ENCODE data around the gene TOMM40. TPM values are rescaled to one million over a fixed set of nuclear protein-coding genes. Genes with fewer than 3 reads are reported as not detected.

TOMM40 gene
- total and polyA plus RNA-seq, 9 donors, result 11.1 to 63.9 (median 39.9) TPM

GRCh38 chr19:44948763-44949374 is 57.8 kb downstream of the TOMM40 start:
- intact Hi-C loops (cut with DNase I), result loop anchor here in 1 of 4 donors (2.0 kb wide), 1 partner anchor 44 kb away; the partner anchor contains the start of gene APOE
- WGBS, 3 donors, result 85 to 91% (median 90%) methylated on average over 4 to 5 of the region's 5 CpGs

GRCh38 chr19:44949550-44949949 is 58.5 kb downstream of the TOMM40 start:
- no peak for TF ChIP-seq EP300 (IDR thresholded peaks at IDR 0.05)
- TF ChIP-seq CTCF (IDR thresholded peaks at IDR 0.05), result no peak
- TF ChIP-seq POLR2A (IDR thresholded peaks at IDR 0.05), result no peak
- no peak for DNase-seq
- H3K9me3 ChIP-seq, result no peaks in the 10 kb centered on the region
- no peaks in the 10 kb centered on the region for H3K27me3 ChIP-seq
- H3K27ac ChIP-seq, result no peak overlapping the region
- 77 to 81% (median 80%) methylated on average over 9 of the region's 9 CpGs for WGBS, 3 donors
- intact Hi-C loops (cut with DNase I), result loop anchor here in 1 of 4 donors (2.0 kb wide), 1 partner anchor 45 kb away; the partner anchor contains the start of gene APOE
- peaks cover 2% of the 10 kb centered on the region for H3K4me1 ChIP-seq (ENCODE audit: insufficient read depth)
- no peak overlapping the region for H3K4me3 ChIP-seq
- no peaks in the 10 kb centered on the region for H3K36me3 ChIP-seq

More at GRCh38 chr19:44948763-44949374, 57.8 kb downstream of the TOMM40 start:
- peaks cover 2% of the 10 kb centered on the region for H3K4me1 ChIP-seq (ENCODE audit: insufficient read depth)
- no peak overlapping the region for H3K27ac ChIP-seq
- H3K4me3 ChIP-seq, result no peak overlapping the region
- H3K27me3 ChIP-seq, result no peaks in the 10 kb centered on the region
- H3K9me3 ChIP-seq, result no peaks in the 10 kb centered on the region
- no peak for TF ChIP-seq EP300 (IDR thresholded peaks at IDR 0.05)
- no peaks in the 10 kb centered on the region for H3K36me3 ChIP-seq
- DNase-seq, result no peak

GRCh38 chr19:44951179-44952159 is 60.4 kb downstream of the TOMM40 start:
- DNase-seq, result peak; percentile 55 to 74 (median 62)
- Histone ChIP-seq H3K4me1 (ENCODE audit: insufficient read depth) (peaks cover 9% of the 10 kb centered on the region), H3K4me3 (no peak overlapping the region), H3K9me3 (no peaks in the 10 kb centered on the region), H3K27me3 (no peaks in the 10 kb centered on the region), H3K27ac (peak overlapping the region; percentile 0 to 2), H3K36me3 (no peaks in the 10 kb centered on the region)
- no peak for TF ChIP-seq POLR2A (IDR thresholded peaks at IDR 0.05)
- TF ChIP-seq CTCF (IDR thresholded peaks at IDR 0.05), result peak; percentile 73 to 82 (median 78)
- intact Hi-C loops (cut with DNase I), result loop anchor here in 3 of 4 donors (2.0 to 5.0 kb wide), 2 partner anchors 47 to 49 kb away; partner anchors contain the start of gene APOE (in 1 of the 3)
- 32 to 42% (median 35%) methylated on average over 12 to 13 of the region's 13 CpGs for WGBS, 3 donors

Other genes with a start within 250 kb of the TOMM40 start
- 10 to 100 TPM; 18.8 to 26.6 (median 22.5) TPM for gene PVR, start 247.3 kb upstream of the TOMM40 start, total RNA-seq
- gene PVR, start 247.3 kb upstream of the TOMM40 start, polyA plus RNA-seq, result 10 to 100 TPM; 14.0 to 33.9 TPM
- 10 to 100 TPM in 1 of 7 donors, 1 to 10 TPM in 6; 2.6 to 10.0 (median 5.4) TPM for gene CEACAM19, start 219.8 kb upstream of the TOMM40 start, total RNA-seq
- gene CEACAM19, start 219.8 kb upstream of the TOMM40 start, polyA plus RNA-seq, result 1 to 10 TPM; 2.2 to 5.1 TPM
- not detected for gene CEACAM16, start 192.1 kb upstream of the TOMM40 start, total RNA-seq
- gene CEACAM16, start 192.1 kb upstream of the TOMM40 start, polyA plus RNA-seq, result not detected
- gene BCL3, start 142.5 kb upstream of the TOMM40 start, total RNA-seq, result 100 to 1,000 TPM in 2 of 7 donors, 10 to 100 TPM in 5; 17.8 to 141 (median 50.7) TPM
- gene BCL3, start 142.5 kb upstream of the TOMM40 start, polyA plus RNA-seq, result 10 to 100 TPM in 1 of 2 donors, 1 to 10 TPM in 1; 3.2 to 43.4 TPM
- gene CBLC, start 113.4 kb upstream of the TOMM40 start, total RNA-seq, result 10 to 100 TPM in 1 of 7 donors, 1 to 10 TPM in 3, under 1 TPM in 1, not detected in 2; 0.46 to 10.3 (median 2.2) TPM
- gene CBLC, start 113.4 kb upstream of the TOMM40 start, polyA plus RNA-seq, result under 1 TPM in 1 of 2 donors, not detected in 1; 0.08 TPM
- 100 to 1,000 TPM in 2 of 7 donors, 10 to 100 TPM in 5; 18.4 to 419 (median 87.0) TPM for gene BCAM, start 82.2 kb upstream of the TOMM40 start, total RNA-seq
- gene BCAM, start 82.2 kb upstream of the TOMM40 start, polyA plus RNA-seq, result 10 to 100 TPM in 1 of 2 donors, 1 to 10 TPM in 1; 9.7 to 62.0 TPM
- gene NECTIN2, start 45.0 kb upstream of the TOMM40 start, total RNA-seq, result 100 to 1,000 TPM in 1 of 7 donors, 10 to 100 TPM in 6; 37.8 to 185 (median 71.8) TPM
- 10 to 100 TPM; 40.3 to 76.3 TPM for gene NECTIN2, start 45.0 kb upstream of the TOMM40 start, polyA plus RNA-seq
- 100 to 1,000 TPM; 138 to 799 (median 455) TPM for gene APOE, start 14.5 kb downstream of the TOMM40 start, total RNA-seq
- gene APOE, start 14.5 kb downstream of the TOMM40 start, polyA plus RNA-seq, result 100 to 1,000 TPM; 124 to 934 TPM
- 100 to 1,000 TPM in 1 of 7 donors, 10 to 100 TPM in 6; 14.4 to 104 (median 45.0) TPM for gene APOC1, start 23.4 kb downstream of the TOMM40 start, total RNA-seq
- 100 to 1,000 TPM in 1 of 2 donors, 10 to 100 TPM in 1; 96.5 to 625 TPM for gene APOC1, start 23.4 kb downstream of the TOMM40 start, polyA plus RNA-seq
- gene APOC4, start 51.0 kb downstream of the TOMM40 start, total RNA-seq, result under 1 TPM in 1 of 7 donors, not detected in 6; 0.57 TPM
- not detected for gene APOC4, start 51.0 kb downstream of the TOMM40 start, polyA plus RNA-seq
- gene APOC2, start 54.8 kb downstream of the TOMM40 start, total RNA-seq, result 1 to 10 TPM in 2 of 7 donors, under 1 TPM in 1, not detected in 4; 0.32 to 1.6 (median 1.1) TPM
- gene APOC2, start 54.8 kb downstream of the TOMM40 start, polyA plus RNA-seq, result 1 to 10 TPM in 1 of 2 donors, under 1 TPM in 1; 0.34 to 5.5 TPM
- gene CLPTM1, start 64.1 kb downstream of the TOMM40 start, total RNA-seq, result 100 to 1,000 TPM in 1 of 7 donors, 10 to 100 TPM in 6; 36.4 to 103 (median 82.0) TPM
- gene CLPTM1, start 64.1 kb downstream of the TOMM40 start, polyA plus RNA-seq, result 10 to 100 TPM; 68.8 to 71.6 TPM
- gene RELB, start 110.2 kb downstream of the TOMM40 start, total RNA-seq, result 10 to 100 TPM in 5 of 7 donors, 1 to 10 TPM in 2; 5.4 to 23.2 (median 10.4) TPM
- 1 to 10 TPM; 3.0 to 7.1 TPM for gene RELB, start 110.2 kb downstream of the TOMM40 start, polyA plus RNA-seq
- 100 to 1,000 TPM in 2 of 7 donors, 10 to 100 TPM in 5; 52.3 to 113 (median 80.3) TPM for gene CLASRP, start 147.8 kb downstream of the TOMM40 start, total RNA-seq
- gene CLASRP, start 147.8 kb downstream of the TOMM40 start, polyA plus RNA-seq, result 10 to 100 TPM; 29.5 to 82.1 TPM
- gene ZNF296, start 185.2 kb downstream of the TOMM40 start, total RNA-seq, result 1 to 10 TPM in 1 of 7 donors, under 1 TPM in 6; 0.24 to 2.4 (median 0.52) TPM
- gene ZNF296, start 185.2 kb downstream of the TOMM40 start, polyA plus RNA-seq, result under 1 TPM in 1 of 2 donors, not detected in 1; 0.29 TPM
- 10 to 100 TPM; 10.4 to 16.0 (median 12.1) TPM for gene GEMIN7, start 188.0 kb downstream of the TOMM40 start, total RNA-seq
- gene GEMIN7, start 188.0 kb downstream of the TOMM40 start, polyA plus RNA-seq, result 10 to 100 TPM in 1 of 2 donors, 1 to 10 TPM in 1; 9.7 to 11.7 TPM
- gene PPP1R37, start 201.9 kb downstream of the TOMM40 start, total RNA-seq, result 10 to 100 TPM; 18.5 to 28.4 (median 23.1) TPM
- gene PPP1R37, start 201.9 kb downstream of the TOMM40 start, polyA plus RNA-seq, result 10 to 100 TPM in 1 of 2 donors, 1 to 10 TPM in 1; 5.5 to 19.5 TPM